ENCODE data around the gene AHRR. TPM values are rescaled to one million over a fixed set of nuclear protein-coding genes. Genes with fewer than 3 reads are reported as not detected.

Gene AHRR
- total RNA-seq, 1 donor from 2014 or later, result 8.4 TPM

DNA sequence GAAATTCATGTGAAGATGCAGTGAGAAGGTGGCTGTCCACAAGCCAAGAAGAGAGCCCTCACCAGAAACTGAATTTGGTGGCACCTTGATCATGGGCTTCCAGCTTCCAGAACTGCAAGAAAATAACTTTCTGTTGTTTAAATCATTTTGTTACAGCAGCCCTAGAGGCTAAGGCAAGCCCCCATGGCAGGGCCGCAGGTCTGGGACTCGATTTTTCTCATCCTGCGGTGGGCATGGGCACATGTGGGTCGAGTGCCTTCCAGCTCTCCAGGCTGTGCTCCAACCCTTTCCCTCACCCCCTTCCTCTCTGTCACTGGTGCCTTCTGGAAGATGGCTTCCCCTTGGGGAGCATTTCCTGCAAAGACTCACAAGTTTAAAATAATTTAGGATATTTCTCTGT is 40.7 kb downstream of the AHRR start:
- ATAC-seq (no peak), DNase-seq (no peak)
- intact Hi-C loops (cut with DNase I), result no loop called here
- no peaks in the 10 kb centered on the region for H3K4me1 ChIP-seq
- H3K27me3 ChIP-seq (ENCODE audit: low read depth), result no peaks in the 10 kb centered on the region
- no peak overlapping the region for H3K27ac ChIP-seq
- peaks cover 14% of the 10 kb centered on the region for H3K9me3 ChIP-seq
- H3K36me3 ChIP-seq, result no peaks in the 10 kb centered on the region
- H3K4me3 ChIP-seq, result no peak overlapping the region
- TF ChIP-seq, protein P1, sequence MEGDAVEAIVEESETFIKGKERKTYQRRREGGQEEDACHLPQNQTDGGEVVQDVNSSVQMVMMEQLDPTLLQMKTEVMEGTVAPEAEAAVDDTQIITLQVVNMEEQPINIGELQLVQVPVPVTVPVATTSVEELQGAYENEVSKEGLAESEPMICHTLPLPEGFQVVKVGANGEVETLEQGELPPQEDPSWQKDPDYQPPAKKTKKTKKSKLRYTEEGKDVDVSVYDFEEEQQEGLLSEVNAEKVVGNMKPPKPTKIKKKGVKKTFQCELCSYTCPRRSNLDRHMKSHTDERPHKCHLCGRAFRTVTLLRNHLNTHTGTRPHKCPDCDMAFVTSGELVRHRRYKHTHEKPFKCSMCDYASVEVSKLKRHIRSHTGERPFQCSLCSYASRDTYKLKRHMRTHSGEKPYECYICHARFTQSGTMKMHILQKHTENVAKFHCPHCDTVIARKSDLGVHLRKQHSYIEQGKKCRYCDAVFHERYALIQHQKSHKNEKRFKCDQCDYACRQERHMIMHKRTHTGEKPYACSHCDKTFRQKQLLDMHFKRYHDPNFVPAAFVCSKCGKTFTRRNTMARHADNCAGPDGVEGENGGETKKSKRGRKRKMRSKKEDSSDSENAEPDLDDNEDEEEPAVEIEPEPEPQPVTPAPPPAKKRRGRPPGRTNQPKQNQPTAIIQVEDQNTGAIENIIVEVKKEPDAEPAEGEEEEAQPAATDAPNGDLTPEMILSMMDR (IDR thresholded peaks at IDR 0.05), result no peak

- Histone ChIP-seq H3K4me1 (no peaks in the 10 kb centered on the region), H3K27me3 (ENCODE audit: low read depth) (no peaks in the 10 kb centered on the region), H3K9me3 (peaks cover 14% of the 10 kb centered on the region), H3K36me3 (no peaks in the 10 kb centered on the region), H3K27ac (no peak overlapping the region), H3K4me3 (no peak overlapping the region)
- DNase-seq (no peak), ATAC-seq (peak in 1 of 2 donors; percentile 25)
- TF ChIP-seq, protein P1 (IDR thresholded peaks at IDR 0.05), result no peak
- intact Hi-C loops (cut with DNase I), result no loop called here
These were observed 41.7 kb downstream of the AHRR start for GRCh38 chr5:362978-363765.

- H3K9me3 ChIP-seq, result peaks cover 14% of the 10 kb centered on the region
- H3K4me1 ChIP-seq, result peaks cover 10% of the 10 kb centered on the region
- no peaks in the 10 kb centered on the region for H3K27me3 ChIP-seq (ENCODE audit: low read depth)
- H3K4me3 ChIP-seq, result no peak overlapping the region
- H3K36me3 ChIP-seq, result no peaks in the 10 kb centered on the region
- no peak for ATAC-seq
- no peak overlapping the region for H3K27ac ChIP-seq
- TF ChIP-seq, protein P1 (IDR thresholded peaks at IDR 0.05), result no peak
- intact Hi-C loops (cut with DNase I), result no loop called here
- DNase-seq, result no peak
These were observed 43.0 kb downstream of the AHRR start for GRCh38 chr5:364497-364896.

GRCh38 chr5:366541-367357 is 45.2 kb downstream of the AHRR start:
- H3K36me3 ChIP-seq, result no peaks in the 10 kb centered on the region
- no peak overlapping the region for H3K27ac ChIP-seq
- ATAC-seq, result no peak
- TF ChIP-seq, protein P1 (IDR thresholded peaks at IDR 0.05), result no peak
- intact Hi-C loops (cut with DNase I), result no loop called here
- H3K4me3 ChIP-seq, result no peak overlapping the region
- H3K27me3 ChIP-seq (ENCODE audit: low read depth), result no peaks in the 10 kb centered on the region
- no peak for DNase-seq
- peaks cover 14% of the 10 kb centered on the region for H3K9me3 ChIP-seq
- H3K4me1 ChIP-seq, result peaks cover 12% of the 10 kb centered on the region

DNA sequence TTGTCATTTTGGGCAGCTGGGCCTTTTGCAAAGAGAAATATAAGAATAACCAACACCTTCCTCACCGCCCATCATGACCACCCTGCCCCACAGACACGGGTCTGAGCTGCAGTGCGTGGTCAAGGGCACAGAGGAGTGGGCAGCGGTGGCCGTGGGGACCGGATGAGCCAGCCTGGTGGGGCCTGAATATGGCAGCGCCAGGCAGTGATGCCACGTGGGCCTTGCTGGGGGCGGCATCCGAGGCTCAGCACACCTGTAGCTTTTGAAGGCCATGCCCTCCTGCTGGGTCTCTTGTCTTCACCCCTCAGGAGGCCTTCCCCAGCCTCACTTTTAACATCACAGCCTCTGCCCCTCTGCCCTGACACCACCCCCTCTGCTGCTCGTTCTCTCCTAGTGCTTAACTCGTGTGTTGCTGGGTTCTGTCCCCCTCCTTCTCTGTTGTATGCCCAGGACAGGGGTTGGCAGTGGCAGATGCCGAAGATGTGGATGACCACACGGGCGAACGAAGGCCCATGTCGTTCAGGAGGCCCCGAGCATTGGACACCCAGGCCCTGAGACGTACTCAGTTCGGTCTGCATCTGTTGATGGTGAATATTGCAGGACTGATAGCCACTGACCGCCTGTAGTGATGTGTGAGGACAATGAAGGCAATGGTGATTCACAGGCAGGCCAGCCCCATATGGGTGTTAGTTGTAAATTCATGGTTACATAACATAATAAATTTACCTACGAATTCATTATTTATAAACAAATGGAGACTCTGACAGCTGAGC is 46.0 kb downstream of the AHRR start:
- ATAC-seq (no peak), DNase-seq (peak; percentile 43)
- TF ChIP-seq, protein P1 (IDR thresholded peaks at IDR 0.05), result no peak
- Histone ChIP-seq H3K27ac (no peak overlapping the region), H3K4me1 (peaks cover 20% of the 10 kb centered on the region), H3K9me3 (peaks cover 14% of the 10 kb centered on the region), H3K4me3 (no peak overlapping the region), H3K36me3 (no peaks in the 10 kb centered on the region), H3K27me3 (ENCODE audit: low read depth) (no peaks in the 10 kb centered on the region)
- intact Hi-C loops (cut with DNase I), result no loop called here

Data from lower lobe of right lung (tissue), 2 donors.